Measurements from ENCODE around the gene FUT6. TPM values are rescaled to one million over a fixed set of nuclear protein-coding genes. Genes with fewer than 3 reads are reported as not detected.

FUT6 gene
- total RNA-seq, 1 experiment from 2014 or later: not detected

GRCh38 chr19:5832527-5833216, 6.8 kb downstream of the FUT6 start:
- no peak for ATAC-seq
- no peak overlapping the region for H3K27ac ChIP-seq (ENCODE audit: low read length)
- in situ Hi-C loops (cut with HindIII; ENCODE audit: low pct_unique_long_range_greater_than_20kb, low sequenced_read_pairs): no loop called here
- TF ChIP-seq SIN3A (IDR thresholded peaks at IDR 0.05; ENCODE audit: borderline replicate concordance, insufficient read depth, low read depth, low read length): no peak
- no peaks in the 10 kb centered on the region for H3K27me3 ChIP-seq (ENCODE audit: control insufficient read depth, insufficient read depth, low read length)
- no TSS peak for BruUV-seq (replicated peaks)
- POLR2A ChIA-PET: no interaction called here
- H3K4me3 ChIP-seq (ENCODE audit: low read depth in 2 of 2, low read length in 2 of 2): no peak overlapping the region
- no peaks in the 10 kb centered on the region for H3K9me3 ChIP-seq (ENCODE audit: control insufficient read depth, insufficient read depth, low read depth, low read length)
- no peak for DNase-seq (ENCODE audit: low read depth, low spot score)
- H3K4me1 ChIP-seq (ENCODE audit: control insufficient read depth, insufficient read depth, low read length): no peaks in the 10 kb centered on the region
- intact Hi-C loops (cut with micrococcal nuclease; ENCODE audit: unreplicated experiment): no loop called here
- CTCF ChIA-PET: no interaction called here
- H3K36me3 ChIP-seq (ENCODE audit: control insufficient read depth, insufficient read depth, low read length): no peaks in the 10 kb centered on the region

- ChIA-PET POLR2A (no interaction called here), CTCF (no interaction called here)
- DNase-seq (ENCODE audit: low read depth, low spot score) (no peak), ATAC-seq (no peak)
- no TSS peak for BruUV-seq (replicated peaks)
- TF ChIP-seq TCF7L2 (IDR thresholded peaks at IDR 0.05; ENCODE audit: low read depth, low read length): no peak
- no peak for TF ChIP-seq POLR2AphosphoS5 (IDR thresholded peaks at IDR 0.05; ENCODE audit: low read depth, low read length)
- TF ChIP-seq SIN3A (IDR thresholded peaks at IDR 0.05; ENCODE audit: borderline replicate concordance, insufficient read depth, low read depth, low read length): no peak
- no peak for TF ChIP-seq REST (IDR thresholded peaks at IDR 0.05; ENCODE audit: insufficient read depth in 1 of 2, low read depth in 2 of 2, low read length in 1 of 2)
- TF ChIP-seq, protein P1, sequence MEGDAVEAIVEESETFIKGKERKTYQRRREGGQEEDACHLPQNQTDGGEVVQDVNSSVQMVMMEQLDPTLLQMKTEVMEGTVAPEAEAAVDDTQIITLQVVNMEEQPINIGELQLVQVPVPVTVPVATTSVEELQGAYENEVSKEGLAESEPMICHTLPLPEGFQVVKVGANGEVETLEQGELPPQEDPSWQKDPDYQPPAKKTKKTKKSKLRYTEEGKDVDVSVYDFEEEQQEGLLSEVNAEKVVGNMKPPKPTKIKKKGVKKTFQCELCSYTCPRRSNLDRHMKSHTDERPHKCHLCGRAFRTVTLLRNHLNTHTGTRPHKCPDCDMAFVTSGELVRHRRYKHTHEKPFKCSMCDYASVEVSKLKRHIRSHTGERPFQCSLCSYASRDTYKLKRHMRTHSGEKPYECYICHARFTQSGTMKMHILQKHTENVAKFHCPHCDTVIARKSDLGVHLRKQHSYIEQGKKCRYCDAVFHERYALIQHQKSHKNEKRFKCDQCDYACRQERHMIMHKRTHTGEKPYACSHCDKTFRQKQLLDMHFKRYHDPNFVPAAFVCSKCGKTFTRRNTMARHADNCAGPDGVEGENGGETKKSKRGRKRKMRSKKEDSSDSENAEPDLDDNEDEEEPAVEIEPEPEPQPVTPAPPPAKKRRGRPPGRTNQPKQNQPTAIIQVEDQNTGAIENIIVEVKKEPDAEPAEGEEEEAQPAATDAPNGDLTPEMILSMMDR (IDR thresholded peaks at IDR 0.05): no peak
- in situ Hi-C loops (cut with HindIII; ENCODE audit: low pct_unique_long_range_greater_than_20kb, low sequenced_read_pairs) (no loop called here), intact Hi-C loops (cut with micrococcal nuclease; ENCODE audit: unreplicated experiment) (no loop called here)
- Histone ChIP-seq H3K4me3 (ENCODE audit: low read depth in 2 of 2, low read length in 2 of 2) (no peak overlapping the region), H3K27me3 (ENCODE audit: control insufficient read depth, insufficient read depth, low read length) (no peaks in the 10 kb centered on the region), H3K9me3 (ENCODE audit: control insufficient read depth, insufficient read depth, low read depth, low read length) (no peaks in the 10 kb centered on the region), H3K4me1 (ENCODE audit: control insufficient read depth, insufficient read depth, low read length) (peaks cover 1% of the 10 kb centered on the region; the same call in 1 of the 2 replicates), H3K36me3 (ENCODE audit: control insufficient read depth, insufficient read depth, low read length) (no peaks in the 10 kb centered on the region), H3K27ac (ENCODE audit: low read length) (no peak overlapping the region)
Observed at GRCh38 chr19:5832061-5832460, 7.4 kb downstream of the FUT6 start.

DNA sequence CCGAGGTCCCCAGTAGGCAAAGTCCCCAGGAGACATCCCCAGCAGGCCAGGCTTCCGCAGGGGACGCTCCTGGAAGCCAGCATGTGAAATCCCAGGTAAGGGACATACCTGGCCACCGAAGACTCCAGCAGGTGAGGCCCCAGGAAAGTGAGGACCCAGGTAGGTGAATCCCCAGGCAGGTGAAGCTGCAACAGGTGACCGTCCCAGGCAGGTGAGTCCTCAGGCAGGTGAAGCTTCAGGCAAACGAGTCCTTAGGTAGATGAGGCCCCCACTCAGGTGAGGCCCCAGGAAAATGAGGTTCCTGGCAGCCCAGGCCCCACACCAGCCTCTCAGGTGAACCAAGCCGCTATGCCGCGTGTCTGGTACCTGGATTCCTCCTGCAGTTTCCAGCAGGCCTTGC, 8.3 kb downstream of the FUT6 start:
- TF ChIP-seq REST (IDR thresholded peaks at IDR 0.05; ENCODE audit: insufficient read depth in 1 of 2, low read depth in 2 of 2, low read length in 1 of 2) (no peak), TCF7L2 (IDR thresholded peaks at IDR 0.05; ENCODE audit: low read depth, low read length) (no peak), SIN3A (IDR thresholded peaks at IDR 0.05; ENCODE audit: borderline replicate concordance, insufficient read depth, low read depth, low read length) (no peak), POLR2AphosphoS5 (IDR thresholded peaks at IDR 0.05; ENCODE audit: low read depth, low read length) (no peak)
- TF ChIP-seq, protein P1 (IDR thresholded peaks at IDR 0.05): no peak
- in situ Hi-C loops (cut with HindIII; ENCODE audit: low pct_unique_long_range_greater_than_20kb, low sequenced_read_pairs): no loop called here
- CTCF ChIA-PET: interaction anchor here (0.6 kb wide), 1 partner anchor 22 kb away, joined by 3 read pairs; no protein-coding TSS in a partner anchor
- Histone ChIP-seq H3K4me1 (ENCODE audit: control insufficient read depth, insufficient read depth, low read length) (peaks cover 8% of the 10 kb centered on the region), H3K9me3 (ENCODE audit: control insufficient read depth, insufficient read depth, low read depth, low read length) (no peaks in the 10 kb centered on the region), H3K36me3 (ENCODE audit: control insufficient read depth, insufficient read depth, low read length) (no peaks in the 10 kb centered on the region), H3K27me3 (ENCODE audit: control insufficient read depth, insufficient read depth, low read length) (no peaks in the 10 kb centered on the region), H3K27ac (ENCODE audit: low read length) (no peak overlapping the region), H3K4me3 (ENCODE audit: low read depth in 2 of 2, low read length in 2 of 2) (no peak overlapping the region)
- intact Hi-C loops (cut with micrococcal nuclease; ENCODE audit: unreplicated experiment): no loop called here
- POLR2A ChIA-PET: no interaction called here
- ATAC-seq: no peak
- BruUV-seq (replicated peaks): no TSS peak
- no peak for DNase-seq (ENCODE audit: low read depth, low spot score)
